Kidney tubule cell (primary cell): ENCODE data around the gene RNASE9.
A peak's percentile ranks its signal among the peaks of the same experiment; 100 is the strongest.
"Not testable (repeated sequence)": the region's sequence is repeated elsewhere in the genome, so short reads cannot be mapped to it uniquely, and the experiment has no call there.

ENCODE experiments used
- DNase-seq: peaks from one replicate; pipeline ENCODE4 v3.0.0-alpha.2; 2018; ENCODE audit warnings: low spot score

The RNASE9 gene

GRCh38 chr14:20572382-20572990 lies 11.6 kb upstream of the RNASE9 start:
- not testable (repeated sequence) for DNase-seq

GRCh38 chr14:20570720-20571119 lies 9.9 kb upstream of the RNASE9 start:
- not testable (repeated sequence) for DNase-seq

- DNase-seq, result not testable (repeated sequence)
Measured at GRCh38 chr14:20569865-20570264, 9.0 kb upstream of the RNASE9 start.

- no peak for DNase-seq
Measured at GRCh38 chr14:20569066-20569465, 8.2 kb upstream of the RNASE9 start.

GRCh38 chr14:20568393-20568792 lies 7.5 kb upstream of the RNASE9 start:
- no peak for DNase-seq

- not testable (repeated sequence) for DNase-seq
Measured at GRCh38 chr14:20567199-20567598, 6.4 kb upstream of the RNASE9 start.

- no peak for DNase-seq
Measured at GRCh38 chr14:20564501-20564997, 3.7 kb upstream of the RNASE9 start.

- DNase-seq, result no peak
Measured at GRCh38 chr14:20563971-20564370, 3.1 kb upstream of the RNASE9 start.

GRCh38 chr14:20559461-20559904 lies 1.4 kb downstream of the RNASE9 start:
- no peak for DNase-seq

- no peak for DNase-seq
Measured at GRCh38 chr14:20557212-20557542, 3.7 kb downstream of the RNASE9 start.

- DNase-seq, result no peak
Measured at GRCh38 chr14:20556500-20557211, 4.2 kb downstream of the RNASE9 start.

- no peak for DNase-seq
Measured at GRCh38 chr14:20555845-20556244, 5.0 kb downstream of the RNASE9 start.

- DNase-seq, result no peak
Measured at GRCh38 chr14:20553024-20553423, 7.8 kb downstream of the RNASE9 start.

- DNase-seq, result no peak
Measured at GRCh38 chr14:20551606-20552005, 9.2 kb downstream of the RNASE9 start.

GRCh38 chr14:20550926-20551325 lies 9.9 kb downstream of the RNASE9 start:
- no peak for DNase-seq

GRCh38 chr14:20548414-20549158 lies 12.3 kb downstream of the RNASE9 start:
- no peak for DNase-seq

GRCh38 chr14:20546877-20547276 lies 14.0 kb downstream of the RNASE9 start:
- no peak for DNase-seq

GRCh38 chr14:20539906-20540305 lies 20.9 kb downstream of the RNASE9 start:
- no peak for DNase-seq

- peak; percentile 65 for DNase-seq
Measured at GRCh38 chr14:20530771-20531571, 29.9 kb downstream of the RNASE9 start.

GRCh38 chr14:20529806-20530205 lies 31.0 kb downstream of the RNASE9 start:
- no peak for DNase-seq

GRCh38 chr14:20524027-20524426 lies 36.8 kb downstream of the RNASE9 start:
- DNase-seq, result no peak

GRCh38 chr14:20522332-20522731 lies 38.5 kb downstream of the RNASE9 start:
- DNase-seq, result no peak
